Prostate gland (tissue), 2 donors: Measurements from ENCODE around the gene PTPRU.

Source experiments
- CTCF ChIP-seq, 4 experiments: fragments of 200-600 bp in 2 of 4; fragments of 450-650 bp in 2 of 4; sonication (generic) in 2 of 4; IDR thresholded peaks; 1 replicate in 3 of 4; 2 replicates in 1 of 4; pipeline ENCODE4 v1.5.1; 2016 to 2019; ENCODE audit warnings: antibody characterized with exemption in 4 of 4, mild to moderate bottlenecking in 2 of 4, moderate library complexity in 2 of 4
- POLR2A ChIP-seq: fragments of 450-650 bp; IDR thresholded peaks from one replicate; pipeline ENCODE4 v1.6.1; 2016; ENCODE audit warnings: antibody characterized with exemption, mild to moderate bottlenecking

GRCh38 chr1:29270929-29271521 lies 34.7 kb downstream of the PTPRU start:
- no peak for TF ChIP-seq CTCF (IDR thresholded peaks at IDR 0.05)
- TF ChIP-seq POLR2A, result no peak
